A673 (cell line): ENCODE data around the gene IPP. TPM values are rescaled to one million over a fixed set of nuclear protein-coding genes. Genes with fewer than 3 reads are reported as not detected.

Source experiments
- BruUV-seq: library from RNA; stranded (reverse); fragments of 400-500 nt; replicated peaks from 2 replicates; lab custom pipeline; 2021; lab: Mats Ljungman, UMichigan
- CTCF ChIA-PET: fragments of 300-600 bp; sonication (Branson Sonifier 250); formaldehyde crosslinking; loops from one replicate; lab custom pipeline; 2022; ENCODE audit warnings: antibody characterized with exemption; lab: Charles Lee
- POLR2A ChIA-PET: fragments of 300-600 bp; sonication (Branson Sonifier 250); formaldehyde crosslinking; loops from one replicate; lab custom pipeline; 2022; ENCODE audit warnings: antibody characterized with exemption; ENCODE audit not compliant: low non-redundant PET; lab: Charles Lee
- DNase-seq: peaks from one replicate; pipeline ENCODE4 v3.0.0-alpha.2; 2015; ENCODE audit warnings: low spot score
- H3K27ac ChIP-seq: fragments of 200-600 bp; sonication (generic); 2 replicates; pipeline ENCODE4 v1.5.1; 2016; ENCODE audit warnings: mixed run types, low read depth, mild to moderate bottlenecking, mixed read lengths, antibody characterized with exemption, low read length; ENCODE audit not compliant: poor library complexity, severe bottlenecking
- H3K27me3 ChIP-seq: fragments of 200-600 bp; sonication (generic); replicated peaks from 2 replicates; pipeline ENCODE4 v1.6.1; 2017; ENCODE audit warnings: mixed run types, low read depth, mild to moderate bottlenecking, mixed read lengths, antibody characterized with exemption, low read length; ENCODE audit not compliant: insufficient read depth, poor library complexity
- H3K36me3 ChIP-seq: fragments of 200-600 bp; sonication (generic); 2 replicates; pipeline ENCODE4 v1.6.1; 2016; ENCODE audit warnings: mixed run types, mild to moderate bottlenecking, mixed read lengths, antibody characterized with exemption, low read length; ENCODE audit not compliant: insufficient read depth, poor library complexity, severe bottlenecking
- H3K4me1 ChIP-seq: fragments of 200-600 bp; sonication (generic); 2 replicates; pipeline ENCODE4 v1.6.1; 2017; ENCODE audit warnings: mixed run types, mild to moderate bottlenecking, mixed read lengths, antibody characterized with exemption, low read length; ENCODE audit not compliant: insufficient read depth, poor library complexity, severe bottlenecking
- H3K4me3 ChIP-seq: fragments of 200-600 bp; sonication (generic); 2 replicates; pipeline ENCODE4 v1.5.1; 2016; ENCODE audit warnings: low read depth, mixed run types, mild to moderate bottlenecking, mixed read lengths, low read length; ENCODE audit not compliant: poor library complexity, severe bottlenecking
- H3K9me3 ChIP-seq: fragments of 200-600 bp; sonication (generic); 2 replicates; pipeline ENCODE4 v1.6.1; 2016; ENCODE audit warnings: mixed run types, low read depth, mild to moderate bottlenecking, mixed read lengths, antibody characterized with exemption, low read length; ENCODE audit not compliant: poor library complexity, severe bottlenecking
- EZH2 ChIP-seq: fragments of 200-600 bp; sonication (generic); IDR thresholded peaks from 2 replicates; pipeline ENCODE4 v1.6.1; 2017; ENCODE audit warnings: borderline replicate concordance, low read depth, mild to moderate bottlenecking, mixed read lengths, antibody characterized with exemption, low read length; ENCODE audit not compliant: poor library complexity, severe bottlenecking
- intact Hi-C: fragments of 100-400 bp; cut with micrococcal nuclease; formaldehyde crosslinking; loops from one replicate; pipeline ENCODE4 v1.10.0; 2022; ENCODE audit not compliant: unreplicated experiment
- total RNA-seq: library from RNA; stranded (reverse); gene quantifications from 2 replicates; pipeline ENCODE4 v1.2.3, GENCODE V29; 2021
- TF ChIP-seq, protein P1 (sequence below): fragments of 300-800, 200-600 bp; sonication (generic); conservative IDR thresholded peaks from 2 replicates; pipeline ENCODE4 v1.5.1; 2017; ENCODE audit warnings: low read depth, mild to moderate bottlenecking, antibody characterized with exemption, low read length, moderate library complexity, mixed read lengths

IPP gene
- total RNA-seq, 1 experiment from 2014 or later, result 15.7 TPM

DNA sequence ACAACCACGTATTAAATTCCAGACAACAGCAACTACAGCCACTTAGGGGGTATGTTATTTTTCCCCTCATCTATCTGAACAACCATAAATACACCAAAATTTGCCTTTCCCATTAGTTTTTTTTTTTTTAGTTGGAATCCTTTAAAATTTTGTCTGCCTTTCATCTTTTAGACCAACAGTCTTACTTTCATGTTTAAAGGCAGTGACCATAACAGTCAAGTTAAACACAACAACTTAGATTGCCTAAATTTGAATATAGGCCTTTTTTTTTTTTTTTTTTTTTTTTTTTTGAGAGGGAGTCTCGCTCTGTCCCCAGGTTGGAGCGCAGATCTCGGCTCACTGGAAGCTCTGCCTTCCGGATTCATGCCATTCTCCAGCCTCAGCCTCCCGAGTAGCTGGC lies 67.5 kb downstream of the IPP start:
- DNase-seq, result no peak
- no TSS peak for BruUV-seq
- POLR2A ChIA-PET, result no interaction called here
- intact Hi-C loops, result no loop called here
- no peak overlapping the region for H3K4me3 ChIP-seq
- H3K27me3 ChIP-seq, result no peaks in the 10 kb centered on the region
- no peak overlapping the region for H3K27ac ChIP-seq
- H3K36me3 ChIP-seq, result no peaks in the 10 kb centered on the region
- no peaks in the 10 kb centered on the region for H3K9me3 ChIP-seq
- CTCF ChIA-PET, result no interaction called here
- H3K4me1 ChIP-seq, result peaks cover 57% of the 10 kb centered on the region
- TF ChIP-seq, protein P1, sequence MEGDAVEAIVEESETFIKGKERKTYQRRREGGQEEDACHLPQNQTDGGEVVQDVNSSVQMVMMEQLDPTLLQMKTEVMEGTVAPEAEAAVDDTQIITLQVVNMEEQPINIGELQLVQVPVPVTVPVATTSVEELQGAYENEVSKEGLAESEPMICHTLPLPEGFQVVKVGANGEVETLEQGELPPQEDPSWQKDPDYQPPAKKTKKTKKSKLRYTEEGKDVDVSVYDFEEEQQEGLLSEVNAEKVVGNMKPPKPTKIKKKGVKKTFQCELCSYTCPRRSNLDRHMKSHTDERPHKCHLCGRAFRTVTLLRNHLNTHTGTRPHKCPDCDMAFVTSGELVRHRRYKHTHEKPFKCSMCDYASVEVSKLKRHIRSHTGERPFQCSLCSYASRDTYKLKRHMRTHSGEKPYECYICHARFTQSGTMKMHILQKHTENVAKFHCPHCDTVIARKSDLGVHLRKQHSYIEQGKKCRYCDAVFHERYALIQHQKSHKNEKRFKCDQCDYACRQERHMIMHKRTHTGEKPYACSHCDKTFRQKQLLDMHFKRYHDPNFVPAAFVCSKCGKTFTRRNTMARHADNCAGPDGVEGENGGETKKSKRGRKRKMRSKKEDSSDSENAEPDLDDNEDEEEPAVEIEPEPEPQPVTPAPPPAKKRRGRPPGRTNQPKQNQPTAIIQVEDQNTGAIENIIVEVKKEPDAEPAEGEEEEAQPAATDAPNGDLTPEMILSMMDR, result no peak
- TF ChIP-seq EZH2, result no peak

DNA sequence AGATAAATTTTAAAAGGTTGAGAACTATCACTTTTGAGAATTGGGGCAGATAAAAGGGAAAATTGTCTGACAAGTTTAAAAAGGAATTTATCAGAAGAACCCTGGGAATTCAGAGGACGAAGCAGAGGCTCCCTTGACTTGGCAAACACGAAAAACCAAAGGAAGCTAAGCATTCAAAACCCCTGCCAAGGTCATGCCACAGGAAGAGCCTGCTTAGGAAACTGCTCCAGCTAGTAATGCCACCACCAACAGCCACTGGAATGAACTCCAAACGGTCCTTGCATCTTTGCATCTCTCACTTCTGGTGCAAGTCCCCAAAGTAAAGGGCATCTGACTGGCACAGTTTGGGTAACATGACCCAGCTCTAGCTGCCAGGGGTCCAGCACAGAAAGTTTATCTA lies 71.3 kb downstream of the IPP start:
- Histone ChIP-seq H3K27ac (no peak overlapping the region), H3K27me3 (no peaks in the 10 kb centered on the region), H3K9me3 (no peaks in the 10 kb centered on the region), H3K4me1 (peaks cover 54% of the 10 kb centered on the region), H3K4me3 (no peak overlapping the region), H3K36me3 (no peaks in the 10 kb centered on the region)
- DNase-seq, result peak; percentile 15
- intact Hi-C loops, result no loop called here
- BruUV-seq, result no TSS peak
- CTCF ChIA-PET, result no interaction called here
- POLR2A ChIA-PET, result no interaction called here
- TF ChIP-seq, protein P1, result no peak
- no peak for TF ChIP-seq EZH2

DNA sequence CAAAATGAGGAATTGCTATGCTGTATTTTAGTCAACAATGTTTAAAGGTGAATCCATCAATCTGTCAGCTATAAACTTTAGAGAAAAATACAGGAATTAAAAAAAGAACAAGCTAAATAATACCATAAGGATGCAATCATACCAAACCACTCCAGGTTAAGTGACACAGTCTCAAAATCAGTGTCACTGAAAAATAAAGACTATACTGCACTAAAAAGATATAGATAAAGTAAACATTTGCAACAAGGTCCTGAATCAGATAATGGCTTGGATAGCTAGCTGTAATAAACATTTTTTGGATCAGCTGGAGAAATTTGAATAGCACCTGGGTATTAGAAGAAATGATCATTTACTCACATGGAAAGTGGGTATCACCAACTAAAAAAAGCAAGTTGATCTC lies 72.0 kb downstream of the IPP start:
- H3K27me3 ChIP-seq, result no peaks in the 10 kb centered on the region
- TF ChIP-seq, protein P1, result no peak
- no peak for TF ChIP-seq EZH2
- intact Hi-C loops, result no loop called here
- no TSS peak for BruUV-seq
- no peaks in the 10 kb centered on the region for H3K36me3 ChIP-seq
- peaks cover 54% of the 10 kb centered on the region for H3K4me1 ChIP-seq
- no peak overlapping the region for H3K4me3 ChIP-seq
- CTCF ChIA-PET, result no interaction called here
- no peak overlapping the region for H3K27ac ChIP-seq
- POLR2A ChIA-PET, result no interaction called here
- no peak for DNase-seq
- H3K9me3 ChIP-seq, result no peaks in the 10 kb centered on the region
